ENCODE data around the gene ADAM33. TPM values are rescaled to one million over a fixed set of nuclear protein-coding genes. Genes with fewer than 3 reads are reported as not detected.

ADAM33 gene
- total RNA-seq, 4 donors from 2014 or later, result 15.0 to 150 (median 44.6) TPM

DNA sequence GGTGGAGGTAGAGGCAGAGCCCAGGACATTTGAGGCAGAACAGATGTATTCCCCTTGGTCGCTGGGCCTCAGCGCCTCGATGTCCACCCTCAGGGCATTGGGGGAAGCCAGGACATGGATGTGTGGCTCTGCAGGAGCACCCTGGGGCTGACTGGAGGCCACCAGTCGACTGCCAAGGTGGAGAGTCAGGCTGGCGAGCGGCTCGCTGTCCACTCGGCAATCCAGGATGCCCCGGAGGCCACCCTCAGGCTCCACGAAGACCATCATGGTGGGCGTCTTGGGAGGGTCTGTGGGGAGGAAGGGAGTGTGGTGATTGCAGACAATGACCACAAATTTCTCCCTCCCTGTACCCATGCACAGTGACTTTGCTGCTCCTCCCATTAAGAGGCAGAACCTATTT lies 8.2 kb upstream of the ADAM33 start:
- Histone ChIP-seq H3K36me3 (no peaks in the 10 kb centered on the region), H3K9me3 (no peaks in the 10 kb centered on the region), H3K4me1 (peaks cover 7 to 13% (median 9%) of the 10 kb centered on the region in 4 donors), H3K27ac (no peak overlapping the region), H3K27me3 (no peaks in the 10 kb centered on the region), H3K4me3 (no peak overlapping the region)
- intact Hi-C loops (cut with DNase I; ENCODE audit: low total_unique reads) (no loop called here), in situ Hi-C loops (cut with MboI; ENCODE audit: low pct_ligation_motif_present in 1 of 4, low pct_unique_long_range_greater_than_20kb in 1 of 4, low sequenced_read_pairs in 3 of 4) (loop anchor here in 1 of 4 donors (25.0 kb wide), 1 partner anchor 397 kb away; no protein-coding TSS in a partner anchor)
- DNase-seq, result no peak
- TF ChIP-seq CTCF (IDR thresholded peaks at IDR 0.05), result no peak
- no peak for TF ChIP-seq POLR2A (IDR thresholded peaks at IDR 0.05)
- no peak for TF ChIP-seq POLR2AphosphoS5 (IDR thresholded peaks at IDR 0.05)
- TF ChIP-seq EP300 (IDR thresholded peaks at IDR 0.05; ENCODE audit: low read depth), result no peak
- 87% methylated on average over 11 of the region's 11 CpGs; no CpG with 5 or more reads in 1 of the 2 donors for WGBS, 2 donors (ENCODE audit: low coverage in 1 of 2)

DNA sequence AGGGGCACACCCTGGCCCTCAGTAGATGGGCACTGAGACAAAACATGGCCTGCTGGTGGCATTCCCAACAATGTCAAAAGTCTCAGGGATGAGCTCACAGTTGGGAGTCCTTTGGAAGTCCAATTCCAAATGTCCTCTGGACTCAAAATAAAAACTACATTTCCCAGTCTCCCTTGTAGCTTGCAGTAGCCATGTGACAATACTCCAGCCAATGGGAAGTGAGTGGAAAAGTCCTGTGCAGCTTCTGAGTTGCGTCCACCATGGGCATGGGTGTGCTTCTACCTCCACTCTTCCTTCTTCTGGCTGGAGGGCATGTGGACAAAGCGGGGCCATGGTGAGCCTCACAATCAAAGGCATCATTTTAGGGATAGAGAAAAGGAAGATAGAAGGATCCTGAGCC lies 5.8 kb upstream of the ADAM33 start:
- intact Hi-C loops (cut with DNase I; ENCODE audit: low total_unique reads) (no loop called here), in situ Hi-C loops (cut with MboI; ENCODE audit: low pct_ligation_motif_present in 1 of 4, low pct_unique_long_range_greater_than_20kb in 1 of 4, low sequenced_read_pairs in 3 of 4) (loop anchor here in 1 of 4 donors (25.0 kb wide), 1 partner anchor 400 kb away; no protein-coding TSS in a partner anchor)
- Histone ChIP-seq H3K27ac (peak overlapping the region; percentile 70 to 83 (median 76)), H3K27me3 (peaks cover 7% of the 10 kb centered on the region), H3K4me1 (peaks cover 7 to 13% (median 9%) of the 10 kb centered on the region in 4 donors), H3K9me3 (no peaks in the 10 kb centered on the region), H3K4me3 (no peak overlapping the region), H3K36me3 (no peaks in the 10 kb centered on the region)
- DNase-seq, result no peak
- 54% methylated on average over 2 of the region's 2 CpGs; no CpG with 5 or more reads in 1 of the 2 donors for WGBS, 2 donors (ENCODE audit: low coverage in 1 of 2)
- TF ChIP-seq CTCF (IDR thresholded peaks at IDR 0.05) (no peak), POLR2AphosphoS5 (IDR thresholded peaks at IDR 0.05) (no peak), POLR2A (IDR thresholded peaks at IDR 0.05) (no peak), EP300 (IDR thresholded peaks at IDR 0.05; ENCODE audit: low read depth) (no peak)

GRCh38 chr20:3686867-3687321 lies 5.1 kb upstream of the ADAM33 start:
- in situ Hi-C loops (cut with MboI; ENCODE audit: low pct_ligation_motif_present in 1 of 4, low pct_unique_long_range_greater_than_20kb in 1 of 4, low sequenced_read_pairs in 3 of 4), result loop anchor here in 1 of 4 donors (25.0 kb wide), 1 partner anchor 400 kb away; no protein-coding TSS in a partner anchor
- Histone ChIP-seq H3K36me3 (no peaks in the 10 kb centered on the region), H3K9me3 (no peaks in the 10 kb centered on the region), H3K4me1 (peaks cover 7 to 18% (median 9%) of the 10 kb centered on the region in 4 donors), H3K4me3 (no peak overlapping the region), H3K27me3 (peaks cover 14% of the 10 kb centered on the region), H3K27ac (peak overlapping the region; percentile 70 to 83 (median 76))
- TF ChIP-seq POLR2A (IDR thresholded peaks at IDR 0.05), result no peak
- TF ChIP-seq POLR2AphosphoS5 (IDR thresholded peaks at IDR 0.05), result peak; percentile 64 to 77 (median 65)
- TF ChIP-seq EP300 (IDR thresholded peaks at IDR 0.05; ENCODE audit: low read depth), result no peak
- intact Hi-C loops (cut with DNase I; ENCODE audit: low total_unique reads), result no loop called here
- 30 to 36% methylated on average over 4 to 9 of the region's 9 CpGs for WGBS, 2 donors (ENCODE audit: low coverage in 1 of 2)
- peak; percentile 81 for DNase-seq

GRCh38 chr20:3686421-3686820 lies 4.6 kb upstream of the ADAM33 start:
- H3K4me3 ChIP-seq, result no peak overlapping the region
- no peaks in the 10 kb centered on the region for H3K36me3 ChIP-seq
- no peak for DNase-seq
- peak overlapping the region in 3 of 4 donors; percentile 70 to 83 (median 70) for H3K27ac ChIP-seq
- WGBS, 2 donors (ENCODE audit: low coverage in 1 of 2), result 35 to 62% methylated on average over 5 to 7 of the region's 7 CpGs
- TF ChIP-seq POLR2AphosphoS5 (IDR thresholded peaks at IDR 0.05) (no peak), CTCF (IDR thresholded peaks at IDR 0.05) (no peak), EP300 (IDR thresholded peaks at IDR 0.05; ENCODE audit: low read depth) (no peak), POLR2A (IDR thresholded peaks at IDR 0.05) (no peak)
- in situ Hi-C loops (cut with MboI; ENCODE audit: low pct_ligation_motif_present in 1 of 4, low pct_unique_long_range_greater_than_20kb in 1 of 4, low sequenced_read_pairs in 3 of 4), result loop anchor here in 1 of 4 donors (25.0 kb wide), 1 partner anchor 401 kb away; no protein-coding TSS in a partner anchor
- peaks cover 7 to 18% (median 9%) of the 10 kb centered on the region in 4 donors for H3K4me1 ChIP-seq
- H3K27me3 ChIP-seq, result peaks cover 19% of the 10 kb centered on the region
- no peaks in the 10 kb centered on the region for H3K9me3 ChIP-seq
- intact Hi-C loops (cut with DNase I; ENCODE audit: low total_unique reads), result no loop called here

Data from transverse colon (tissue), 4 donors.